ENCODE data around the gene PPP4R4. TPM values are rescaled to one million over a fixed set of nuclear protein-coding genes. Genes with fewer than 3 reads are reported as not detected.

Gene PPP4R4
- total RNA-seq, 1 experiment from 2014 or later = 3.9 TPM

- Histone ChIP-seq H4K8ac (replicated peaks; ENCODE audit: insufficient read length, low read depth, low read length) (no peak overlapping the region), H3K23me2 (ENCODE audit: insufficient read length, low read depth, low read length, poor library complexity, severe bottlenecking) (peaks cover 11% of the 10 kb centered on the region), H3K4me2 (ENCODE audit: insufficient read depth, insufficient read length, low read length) (no peak overlapping the region), H3K79me1 (ENCODE audit: insufficient read depth, low read depth, low read length, poor library complexity, severe bottlenecking) (no peaks in the 10 kb centered on the region), H3K56ac (ENCODE audit: insufficient read length, low read depth, low read length) (no peak overlapping the region), H3K79me2 (ENCODE audit: insufficient read depth, low read length) (peaks cover 3% of the 10 kb centered on the region; the same call in 1 of the 2 replicates), H3K18ac (ENCODE audit: insufficient read length, low read depth, low read length) (no peak overlapping the region), H3K9me3 (ENCODE audit: control insufficient read depth, low read depth, low read length) (no peaks in the 10 kb centered on the region), H2AK5ac (ENCODE audit: insufficient read length, low read length) (no peak overlapping the region), H2BK15ac (ENCODE audit: low read depth, low read length) (no peak overlapping the region), H3T11ph (ENCODE audit: low read length) (no peak overlapping the region), H4K20me1 (ENCODE audit: control insufficient read depth, insufficient read depth, insufficient read length) (no peaks in the 10 kb centered on the region), H3K27ac (ENCODE audit: insufficient read length, low read depth, low read length) (no peak overlapping the region), H3K4me1 (ENCODE audit: insufficient read depth, low read length) (peaks cover 3% of the 10 kb centered on the region; the same call in 1 of the 2 replicates), H2BK20ac (ENCODE audit: low read depth, low read length, poor library complexity, severe bottlenecking) (no peak overlapping the region), H3K9ac (ENCODE audit: extremely low read depth, insufficient read length, low read length) (no peak overlapping the region), H2BK5ac (ENCODE audit: insufficient read length, low read length) (no peak overlapping the region), H3K4ac (ENCODE audit: low read depth, low read length) (no peak overlapping the region), H2AFZ (ENCODE audit: low read length) (no peak overlapping the region), H2BK12ac (ENCODE audit: insufficient read length, low read depth, low read length) (no peak overlapping the region), H2BK120ac (ENCODE audit: low read depth, low read length, poor library complexity, severe bottlenecking) (no peak overlapping the region), H3K27me3 (ENCODE audit: insufficient read depth, low read length) (no peaks in the 10 kb centered on the region; the same call in 1 of the 2 replicates), H4K5ac (ENCODE audit: insufficient read length, low read depth, low read length) (no peak overlapping the region), H3K14ac (ENCODE audit: insufficient read depth, low read length) (no peak overlapping the region), H3K23ac (ENCODE audit: insufficient read length, low read depth, low read length) (no peak overlapping the region), H4K91ac (ENCODE audit: insufficient read length, low read depth, low read length) (no peak overlapping the region)
- DNase-seq = no peak
- H3K27ac Mint-ChIP-seq = no peak overlapping the region
- H3K4me1 Mint-ChIP-seq = peaks cover 36 to 46% of the 10 kb centered on the region in 2 experiments
- peaks cover 40% of the 10 kb centered on the region for H3K27me3 Mint-ChIP-seq (ENCODE audit: low read depth)
- H3K4me3 Mint-ChIP-seq = peak overlapping the region in 1 of 2 experiments; percentile 20; a peak in 1 of 5 replicates
- no CpG with 5 or more reads among the region's 3 CpGs for WGBS (ENCODE audit: extremely low coverage, insufficient read length, low lambda C conversion rate)
- TF ChIP-seq, protein P1, sequence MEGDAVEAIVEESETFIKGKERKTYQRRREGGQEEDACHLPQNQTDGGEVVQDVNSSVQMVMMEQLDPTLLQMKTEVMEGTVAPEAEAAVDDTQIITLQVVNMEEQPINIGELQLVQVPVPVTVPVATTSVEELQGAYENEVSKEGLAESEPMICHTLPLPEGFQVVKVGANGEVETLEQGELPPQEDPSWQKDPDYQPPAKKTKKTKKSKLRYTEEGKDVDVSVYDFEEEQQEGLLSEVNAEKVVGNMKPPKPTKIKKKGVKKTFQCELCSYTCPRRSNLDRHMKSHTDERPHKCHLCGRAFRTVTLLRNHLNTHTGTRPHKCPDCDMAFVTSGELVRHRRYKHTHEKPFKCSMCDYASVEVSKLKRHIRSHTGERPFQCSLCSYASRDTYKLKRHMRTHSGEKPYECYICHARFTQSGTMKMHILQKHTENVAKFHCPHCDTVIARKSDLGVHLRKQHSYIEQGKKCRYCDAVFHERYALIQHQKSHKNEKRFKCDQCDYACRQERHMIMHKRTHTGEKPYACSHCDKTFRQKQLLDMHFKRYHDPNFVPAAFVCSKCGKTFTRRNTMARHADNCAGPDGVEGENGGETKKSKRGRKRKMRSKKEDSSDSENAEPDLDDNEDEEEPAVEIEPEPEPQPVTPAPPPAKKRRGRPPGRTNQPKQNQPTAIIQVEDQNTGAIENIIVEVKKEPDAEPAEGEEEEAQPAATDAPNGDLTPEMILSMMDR (conservative IDR thresholded peaks at IDR 0.05) = no peak
- no peaks in the 10 kb centered on the region for H3K9me3 Mint-ChIP-seq
- H3K36me3 Mint-ChIP-seq (ENCODE audit: insufficient read depth in 1 of 3, low read depth in 3 of 3) = peaks cover 0 to 5% (median 0%) of the 10 kb centered on the region in 3 experiments; a peak in 1 of 7 replicates
These were observed 2.7 kb downstream of the PPP4R4 start for GRCh38 chr14:94176808-94177207.
